ENCODE results near the gene AQP12A.

Gene AQP12A

GRCh38 chr2:240742602-240743095 lies 51.0 kb downstream of the AQP12A start:
- DNase-seq (ENCODE audit: insufficient read length, low spot score) (no peak), FAIRE-seq (no peak)
- no peak for TF ChIP-seq CTCF (IDR thresholded peaks at IDR 0.05; ENCODE audit: insufficient read depth, missing control alignments)

- no peak for DNase-seq (ENCODE audit: insufficient read length, low spot score)
- no peak for TF ChIP-seq CTCF (IDR thresholded peaks at IDR 0.05; ENCODE audit: insufficient read depth, missing control alignments)
- no peak for FAIRE-seq
Measured at GRCh38 chr2:240745456-240745855, 53.8 kb downstream of the AQP12A start.

GRCh38 chr2:240745962-240746361 lies 54.3 kb downstream of the AQP12A start:
- FAIRE-seq = no peak
- TF ChIP-seq CTCF (IDR thresholded peaks at IDR 0.05; ENCODE audit: insufficient read depth, missing control alignments) = no peak

GRCh38 chr2:240746671-240747070 lies 55.0 kb downstream of the AQP12A start:
- DNase-seq (ENCODE audit: insufficient read length, low spot score) (no peak), FAIRE-seq (no peak)
- no peak for TF ChIP-seq CTCF (IDR thresholded peaks at IDR 0.05; ENCODE audit: insufficient read depth, missing control alignments)

More at GRCh38 chr2:240745962-240746361, 54.3 kb downstream of the AQP12A start:
- DNase-seq (ENCODE audit: insufficient read length, low spot score) = no peak

- DNase-seq (ENCODE audit: insufficient read length, low spot score) (no peak), FAIRE-seq (no peak)
- no peak for TF ChIP-seq CTCF (IDR thresholded peaks at IDR 0.05; ENCODE audit: insufficient read depth, missing control alignments)
Measured at GRCh38 chr2:240747256-240747655, 55.6 kb downstream of the AQP12A start.

All from D721Med (cell line).